CD14-positive monocyte (primary cell): Measurements from ENCODE around the gene GP1BA. TPM values are rescaled to one million over a fixed set of nuclear protein-coding genes. Genes with fewer than 3 reads are reported as not detected.

Experiments used
- DNase-seq, 3 donors: peaks; one replicate each; pipeline ENCODE4 v3.0.0-alpha.2; 2011 to 2022
- H2AFZ ChIP-seq: 2 replicates; pipeline ENCODE4 v1.6.0; 2012; ENCODE audit warnings: mild to moderate bottlenecking, low read depth, low read length, inconsistent platforms; ENCODE audit not compliant: insufficient read depth, poor library complexity, severe bottlenecking
- H3K27ac ChIP-seq, 2 donors: 1 replicate in 1 of 2; 2 replicates in 1 of 2; pipeline ENCODE4 v1.5.1; 2012 to 2013; ENCODE audit warnings: low read length in 2 of 2, control low read depth in 1 of 2, inconsistent platforms in 1 of 2, low read depth in 1 of 2, mild to moderate bottlenecking in 1 of 2
- H3K27me3 ChIP-seq, 2 donors: one replicate each; pipeline versions ENCODE4 v1.6.0 to v1.6.1; 2011 to 2013; ENCODE audit warnings: low read length in 2 of 2; ENCODE audit not compliant: control insufficient read depth in 2 of 2, insufficient read depth in 2 of 2
- H3K36me3 ChIP-seq, 2 donors: replicated peaks in 1 of 2; 1 replicate in 1 of 2; 2 replicates in 1 of 2; pipeline versions ENCODE4 v1.5.1 to v1.6.1; 2012 to 2013; ENCODE audit warnings: low read length in 2 of 2, control low read depth in 1 of 2, inconsistent platforms in 1 of 2, mild to moderate bottlenecking in 1 of 2; ENCODE audit not compliant: insufficient read depth in 2 of 2, control insufficient read depth in 1 of 2
- H3K4me1 ChIP-seq, 2 donors: 1 replicate in 1 of 2; 2 replicates in 1 of 2; pipeline versions ENCODE4 v1.5.1 to v1.6.1; 2012 to 2013; ENCODE audit warnings: low read length in 2 of 2, control low read depth in 1 of 2, inconsistent platforms in 1 of 2, mild to moderate bottlenecking in 1 of 2, moderate library complexity in 1 of 2; ENCODE audit not compliant: insufficient read depth in 2 of 2, control insufficient read depth in 1 of 2
- H3K4me2 ChIP-seq: replicated peaks from 2 replicates; pipeline ENCODE3; 2012; ENCODE audit warnings: low read length, moderate library complexity, mild to moderate bottlenecking; ENCODE audit not compliant: poor library complexity, severe bottlenecking; ENCODE audit errors: extremely low read depth
- H3K4me3 ChIP-seq, 3 experiments: fragments of 200-600 bp in 1 of 3; sonication (generic) in 1 of 3; replicated peaks in 1 of 3; 1 replicate in 2 of 3; 2 replicates in 1 of 3; pipeline ENCODE4 v1.5.1; 2011 to 2013; ENCODE audit warnings: low read length in 3 of 3, mild to moderate bottlenecking in 3 of 3, control low read depth in 2 of 3, low read depth in 2 of 3, inconsistent platforms in 1 of 3, moderate library complexity in 1 of 3
- H3K79me2 ChIP-seq: 2 replicates; pipeline ENCODE4 v1.6.0; 2012; ENCODE audit warnings: mild to moderate bottlenecking, control low read depth, inconsistent platforms, low read length, moderate library complexity; ENCODE audit not compliant: insufficient read depth
- H3K9ac ChIP-seq: 2 replicates; pipeline ENCODE4 v1.6.0; 2017; ENCODE audit warnings: low read length, mild to moderate bottlenecking; ENCODE audit not compliant: insufficient read depth, poor library complexity, severe bottlenecking
- H3K9me3 ChIP-seq, 2 donors: replicated peaks in 1 of 2; 1 replicate in 1 of 2; 2 replicates in 1 of 2; pipeline versions ENCODE4 v1.5.1 to v1.6.1; 2012 to 2013; ENCODE audit warnings: low read length in 2 of 2, control low read depth in 1 of 2; ENCODE audit not compliant: control insufficient read depth in 1 of 2, insufficient read depth in 1 of 2
- H4K20me1 ChIP-seq: 2 replicates; pipeline ENCODE4 v1.6.0; 2012; ENCODE audit warnings: mild to moderate bottlenecking, low read length, control low read depth, moderate library complexity; ENCODE audit not compliant: insufficient read depth
- H3K27ac Mint-ChIP-seq, 7 donors: one replicate each; pipeline ENCODE4 v1.8.0; 2020; ENCODE audit warnings: mild to moderate bottlenecking in 7 of 7, mixed read lengths in 7 of 7, moderate library complexity in 6 of 7, inconsistent platforms in 2 of 7
- H3K27me3 Mint-ChIP-seq, 3 donors: one replicate each; pipeline ENCODE4 v1.8.0; 2021 to 2022; ENCODE audit warnings: low read depth in 3 of 3, mild to moderate bottlenecking in 3 of 3, mixed read lengths in 3 of 3, moderate library complexity in 3 of 3, inconsistent platforms in 1 of 3
- H3K36me3 Mint-ChIP-seq, 2 donors: one replicate each; pipeline ENCODE4 v1.8.0; 2020; ENCODE audit warnings: mixed read lengths in 2 of 2, inconsistent platforms in 1 of 2, mild to moderate bottlenecking in 1 of 2
- H3K4me1 Mint-ChIP-seq: one replicate; pipeline ENCODE4 v1.8.0; 2020; ENCODE audit warnings: mild to moderate bottlenecking, mixed read lengths
- H3K4me3 Mint-ChIP-seq, 2 donors: one replicate each; pipeline ENCODE4 v1.8.0; 2020; ENCODE audit warnings: mild to moderate bottlenecking in 2 of 2, mixed read lengths in 2 of 2, moderate library complexity in 1 of 2
- H3K9me3 Mint-ChIP-seq, 7 donors: one replicate each; pipeline ENCODE4 v1.8.0; 2020 to 2022; ENCODE audit warnings: mixed read lengths in 7 of 7, mild to moderate bottlenecking in 6 of 7, moderate library complexity in 6 of 7, inconsistent platforms in 2 of 7
- CTCF ChIP-seq: fragments of 200-600 bp; IDR thresholded peaks from one replicate; pipeline ENCODE4 v1.8.0; 2022; ENCODE audit warnings: antibody characterized with exemption, mild to moderate bottlenecking
- WGBS: methylation state at CpG from one replicate; pipeline ENCODE4 v1.1.5; 2013; ENCODE audit warnings: missing lambda C conversion rate; ENCODE audit not compliant: insufficient coverage; 5-methylcytosine and 5-hydroxymethylcytosine counted together
- intact Hi-C, 2 donors: fragments of 100-400 bp; cut with micrococcal nuclease; formaldehyde crosslinking; loops; one replicate each; pipeline versions ENCODE4 v1.15.0 to v1.15.1; 2023
- polyA plus RNA-seq, 3 donors: library from polyadenylated mRNA; depleted of rRNA in 1 of 3; unstranded in 2 of 3; stranded (reverse) in 1 of 3; fragments of 300-500 nt in 2 of 3; fragments of >200 nt in 1 of 3; fragmentation: Illumina TruSeq in 2 of 3; gene quantifications; 1 replicate in 2 of 3; 2 replicates in 1 of 3; pipeline ENCODE4 v1.2.3, GENCODE V29; 2012 to 2021

Gene GP1BA
- polyA plus RNA-seq, 3 donors: 0.24 to 0.29 TPM; not detected in 1

GRCh38 chr17:4956493-4957061 is 24.5 kb downstream of the GP1BA start:
- no peaks in the 10 kb centered on the region for H4K20me1 ChIP-seq
- H3K4me3 ChIP-seq: no peak overlapping the region
- H3K27ac ChIP-seq: no peak overlapping the region
- peaks cover 18 to 21% of the 10 kb centered on the region in 2 donors for H3K36me3 ChIP-seq
- Mint-ChIP-seq H3K4me3 (no peak overlapping the region), H3K4me1 (peaks cover 5% of the 10 kb centered on the region), H3K27me3 (no peaks in the 10 kb centered on the region), H3K9me3 (no peaks in the 10 kb centered on the region), H3K36me3 (peaks cover 25 to 42% of the 10 kb centered on the region in 2 donors), H3K27ac (no peak overlapping the region)
- no peaks in the 10 kb centered on the region for H3K9me3 ChIP-seq
- peak; percentile 34 for TF ChIP-seq CTCF
- no peak overlapping the region for H3K9ac ChIP-seq
- intact Hi-C loops: no loop called here
- H2AFZ ChIP-seq: no peak overlapping the region
- peaks cover 0 to under 1% of the 10 kb centered on the region in 2 donors for H3K4me1 ChIP-seq
- no peak overlapping the region for H3K4me2 ChIP-seq
- H3K79me2 ChIP-seq: no peaks in the 10 kb centered on the region
- peak in 2 of 3 donors; percentile 33 to 43 for DNase-seq
- no peaks in the 10 kb centered on the region for H3K27me3 ChIP-seq
- WGBS: 94% methylated on average over 7 of the region's 10 CpGs

- Histone ChIP-seq H3K9ac (no peak overlapping the region), H3K27me3 (no peaks in the 10 kb centered on the region), H3K4me1 (peaks cover 0 to under 1% of the 10 kb centered on the region in 2 donors), H3K36me3 (peaks cover 18 to 21% of the 10 kb centered on the region in 2 donors), H2AFZ (no peak overlapping the region), H3K4me2 (no peak overlapping the region), H3K4me3 (no peak overlapping the region), H3K9me3 (no peaks in the 10 kb centered on the region), H3K27ac (no peak overlapping the region), H3K79me2 (no peaks in the 10 kb centered on the region), H4K20me1 (no peaks in the 10 kb centered on the region)
- Mint-ChIP-seq H3K27me3 (no peaks in the 10 kb centered on the region), H3K27ac (no peak overlapping the region), H3K4me3 (no peak overlapping the region), H3K4me1 (peaks cover 7% of the 10 kb centered on the region), H3K36me3 (peaks cover 26 to 45% of the 10 kb centered on the region in 2 donors), H3K9me3 (no peaks in the 10 kb centered on the region)
- 97% methylated on average over 3 of the region's 3 CpGs for WGBS
- DNase-seq: no peak
- intact Hi-C loops: no loop called here
- TF ChIP-seq CTCF: no peak
These were observed 26.0 kb downstream of the GP1BA start for GRCh38 chr17:4958102-4958501.
